Duodenal mucosa (tissue), 2 donors: ENCODE data around the gene NOD2.

Experiments
- H3K27ac ChIP-seq: one replicate; pipeline ENCODE4 v1.7.0; 2013; ENCODE audit warnings: low read depth, low read length
- H3K27me3 ChIP-seq, 2 donors: one replicate each; pipeline ENCODE4 v1.7.0; 2013; ENCODE audit warnings: low read length in 2 of 2, control low read depth in 1 of 2; ENCODE audit not compliant: insufficient read depth in 2 of 2, control insufficient read depth in 1 of 2
- H3K36me3 ChIP-seq, 2 donors: one replicate each; pipeline ENCODE4 v1.7.0; 2013; ENCODE audit warnings: low read length in 2 of 2, control low read depth in 1 of 2; ENCODE audit not compliant: insufficient read depth in 2 of 2, control insufficient read depth in 1 of 2
- H3K4me1 ChIP-seq, 2 donors: one replicate each; pipeline ENCODE4 v1.7.0; 2013; ENCODE audit warnings: low read length in 2 of 2, control low read depth in 1 of 2; ENCODE audit not compliant: insufficient read depth in 2 of 2, control insufficient read depth in 1 of 2
- H3K4me3 ChIP-seq, 2 donors: one replicate each; pipeline ENCODE4 v1.7.0; 2013; ENCODE audit warnings: low read length in 2 of 2, low read depth in 1 of 2
- H3K9ac ChIP-seq, 2 donors: one replicate each; pipeline ENCODE4 v1.7.0; 2013; ENCODE audit warnings: low read length in 2 of 2, low read depth in 1 of 2
- H3K9me3 ChIP-seq, 2 donors: one replicate each; pipeline ENCODE4 v1.7.0; 2013; ENCODE audit warnings: low read length in 2 of 2, control low read depth in 1 of 2; ENCODE audit not compliant: control insufficient read depth in 1 of 2

The NOD2 gene

DNA sequence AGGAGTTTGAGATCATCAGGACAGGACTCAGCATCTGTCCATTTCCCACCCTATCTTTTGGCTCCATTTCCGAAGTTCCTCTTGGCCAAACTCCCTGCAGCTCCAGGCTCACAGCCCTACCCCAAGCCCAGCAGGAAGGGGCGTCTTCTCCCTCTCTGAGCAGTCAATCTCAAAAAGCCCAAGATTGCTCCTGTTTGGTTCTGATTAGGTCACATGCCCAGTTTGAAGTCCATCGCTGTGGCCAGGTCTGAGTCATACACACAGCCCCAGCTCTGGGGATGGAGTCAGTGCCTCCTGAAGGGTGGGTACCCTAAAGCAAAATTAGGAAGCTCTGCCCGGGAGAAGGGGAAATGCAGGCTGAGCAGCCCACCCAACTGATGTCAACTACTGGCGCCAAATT lies 36.2 kb upstream of the NOD2 start:
- H3K9me3 ChIP-seq = peaks cover 0 to 2% of the 10 kb centered on the region in 2 donors
- H3K27ac ChIP-seq = no peak overlapping the region
- no peaks in the 10 kb centered on the region for H3K27me3 ChIP-seq
- no peak overlapping the region for H3K4me3 ChIP-seq
- H3K36me3 ChIP-seq = no peaks in the 10 kb centered on the region
- no peaks in the 10 kb centered on the region for H3K4me1 ChIP-seq
- no peak overlapping the region for H3K9ac ChIP-seq

DNA sequence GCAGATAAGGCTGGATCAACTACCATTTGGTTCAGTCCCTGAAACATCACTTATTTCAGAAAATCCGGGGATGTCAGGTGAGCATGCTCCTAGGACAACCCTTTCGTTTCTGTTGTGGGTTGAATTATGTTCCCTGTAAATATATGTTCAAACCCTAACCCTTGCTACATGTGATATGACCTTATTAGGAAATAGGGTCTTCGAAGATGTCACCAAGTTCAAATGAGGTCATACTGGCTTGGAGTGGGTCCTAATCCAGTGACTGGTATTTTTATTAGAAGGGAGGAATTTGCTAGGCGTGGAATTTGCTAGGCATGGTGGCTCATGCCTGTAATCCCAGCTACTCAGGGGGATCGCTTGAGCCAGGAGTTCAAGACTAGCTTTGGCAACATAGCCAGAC lies 33.6 kb upstream of the NOD2 start:
- Histone ChIP-seq H3K27me3 (no peaks in the 10 kb centered on the region), H3K9me3 (peaks cover 0 to 4% of the 10 kb centered on the region in 2 donors), H3K36me3 (no peaks in the 10 kb centered on the region), H3K9ac (no peak overlapping the region), H3K4me1 (peaks cover 0 to under 1% of the 10 kb centered on the region in 2 donors), H3K4me3 (no peak overlapping the region), H3K27ac (no peak overlapping the region)

GRCh38 chr16:50662306-50662940 lies 31.0 kb upstream of the NOD2 start:
- Histone ChIP-seq H3K36me3 (no peaks in the 10 kb centered on the region), H3K27me3 (no peaks in the 10 kb centered on the region), H3K4me3 (no peak overlapping the region), H3K27ac (no peak overlapping the region), H3K4me1 (peaks cover 6 to 11% of the 10 kb centered on the region in 2 donors), H3K9me3 (peaks cover 0 to 4% of the 10 kb centered on the region in 2 donors), H3K9ac (no peak overlapping the region)

DNA sequence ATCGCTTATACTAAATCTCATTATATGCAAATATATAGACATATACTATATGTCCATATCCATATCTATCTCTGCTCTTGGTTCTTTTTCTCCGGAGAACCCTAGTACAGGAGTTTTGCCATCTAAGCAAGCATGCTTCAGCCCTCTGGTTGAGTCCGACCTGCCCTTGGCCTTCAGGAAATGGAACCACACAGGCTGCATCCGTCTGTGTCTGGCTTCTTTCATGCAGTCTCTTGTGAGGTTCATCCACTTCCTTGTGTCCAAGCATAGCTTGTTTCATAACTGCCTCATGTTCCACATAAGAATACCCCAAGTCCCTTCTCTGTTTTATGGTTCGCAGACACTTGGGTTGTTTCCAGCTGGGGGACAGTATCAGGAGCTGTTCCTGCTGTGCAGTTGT lies 29.1 kb upstream of the NOD2 start:
- Histone ChIP-seq H3K9ac (no peak overlapping the region), H3K9me3 (peaks cover 0 to 4% of the 10 kb centered on the region in 2 donors), H3K27me3 (no peaks in the 10 kb centered on the region), H3K36me3 (no peaks in the 10 kb centered on the region), H3K4me1 (peaks cover 14 to 17% of the 10 kb centered on the region in 2 donors), H3K4me3 (no peak overlapping the region), H3K27ac (no peak overlapping the region)

DNA sequence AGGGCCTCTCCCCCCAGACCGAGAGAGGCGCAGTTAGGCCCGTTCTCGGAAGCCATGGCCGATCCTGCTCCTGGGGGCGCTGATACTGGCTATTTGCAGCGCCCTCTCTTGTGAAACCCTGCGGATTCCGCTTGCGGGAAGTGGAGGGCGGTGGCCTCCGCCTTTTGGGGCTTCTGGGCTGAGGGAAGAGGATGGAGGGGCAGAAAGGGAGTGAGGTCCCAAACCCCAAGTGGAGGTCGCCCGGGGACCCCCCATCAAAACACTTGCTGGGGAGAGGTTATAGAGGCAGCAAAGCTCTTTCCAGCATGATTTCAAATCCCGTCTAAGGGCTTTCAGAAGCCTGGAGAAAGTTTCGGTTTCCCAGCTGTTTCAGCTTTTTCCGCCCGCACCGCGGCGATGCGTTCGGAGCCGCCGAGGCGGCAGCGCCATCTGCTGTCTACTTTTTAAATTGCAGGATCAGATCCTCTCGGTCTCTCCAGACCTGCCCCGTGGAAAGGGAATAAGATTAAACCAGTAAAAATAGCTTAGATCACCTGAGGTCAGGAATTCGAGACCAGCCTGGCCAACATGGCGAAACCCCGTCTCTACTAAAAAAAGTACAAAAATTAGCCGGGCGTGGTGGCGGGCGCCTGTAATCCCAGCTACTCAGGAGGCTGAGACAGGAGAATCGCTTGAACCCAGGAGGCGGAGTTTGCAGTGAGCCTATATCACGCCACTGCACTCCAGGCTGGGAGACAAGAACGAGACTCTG lies 28.1 kb upstream of the NOD2 start:
- peaks cover 14 to 17% of the 10 kb centered on the region in 2 donors for H3K4me1 ChIP-seq
- H3K27me3 ChIP-seq = no peaks in the 10 kb centered on the region
- H3K9ac ChIP-seq = peak overlapping the region; percentile 43 to 59
- peak overlapping the region; percentile 66 to 68 for H3K4me3 ChIP-seq
- no peak overlapping the region for H3K27ac ChIP-seq
- no peaks in the 10 kb centered on the region for H3K36me3 ChIP-seq
- peaks cover 0 to 4% of the 10 kb centered on the region in 2 donors for H3K9me3 ChIP-seq

- no peak overlapping the region for H3K27ac ChIP-seq
- peaks cover 0 to 3% of the 10 kb centered on the region in 2 donors for H3K36me3 ChIP-seq
- peaks cover 2 to 13% of the 10 kb centered on the region in 2 donors for H3K9me3 ChIP-seq
- H3K27me3 ChIP-seq = no peaks in the 10 kb centered on the region
- no peak overlapping the region for H3K4me3 ChIP-seq
- H3K4me1 ChIP-seq = peaks cover 14 to 17% of the 10 kb centered on the region in 2 donors
- H3K9ac ChIP-seq = peak overlapping the region in 1 of 2 donors; percentile 25
Observed at GRCh38 chr16:50666658-50667496, 26.5 kb upstream of the NOD2 start.

- H3K4me1 ChIP-seq = peaks cover 14 to 17% of the 10 kb centered on the region in 2 donors
- H3K27ac ChIP-seq = no peak overlapping the region
- no peaks in the 10 kb centered on the region for H3K27me3 ChIP-seq
- peaks cover 10 to 17% of the 10 kb centered on the region in 2 donors for H3K9me3 ChIP-seq
- peaks cover 2 to 8% of the 10 kb centered on the region in 2 donors for H3K36me3 ChIP-seq
- no peak overlapping the region for H3K9ac ChIP-seq
- no peak overlapping the region for H3K4me3 ChIP-seq
Observed at GRCh38 chr16:50667497-50668367, 25.7 kb upstream of the NOD2 start.

- Histone ChIP-seq H3K27ac (no peak overlapping the region), H3K9me3 (peaks cover 12 to 20% of the 10 kb centered on the region in 2 donors), H3K4me3 (no peak overlapping the region), H3K27me3 (no peaks in the 10 kb centered on the region), H3K4me1 (peaks cover 14 to 17% of the 10 kb centered on the region in 2 donors), H3K36me3 (peaks cover 6 to 8% of the 10 kb centered on the region in 2 donors), H3K9ac (no peak overlapping the region)
Observed at GRCh38 chr16:50668368-50669008, 24.9 kb upstream of the NOD2 start.

DNA sequence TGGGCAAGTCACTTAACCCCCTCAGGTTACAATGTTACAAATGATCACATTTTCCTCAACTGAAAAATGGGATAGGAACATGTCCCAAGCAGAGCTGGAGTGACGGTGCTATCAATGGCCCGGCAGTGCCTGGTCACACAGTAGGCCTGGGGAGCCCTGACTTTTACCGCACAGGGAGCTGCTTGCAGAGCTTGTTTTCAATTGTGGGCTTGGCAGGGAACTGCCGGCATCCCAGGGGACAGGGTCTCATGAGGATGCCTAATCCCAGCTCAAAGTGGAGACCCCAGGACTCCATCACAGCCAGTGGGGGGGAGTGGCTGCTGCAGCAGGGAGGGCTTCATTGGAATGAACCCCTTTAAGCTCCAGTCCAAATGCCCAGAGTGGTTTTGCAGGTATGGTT lies 23.7 kb upstream of the NOD2 start:
- H3K4me3 ChIP-seq = no peak overlapping the region
- peaks cover 8 to 11% of the 10 kb centered on the region in 2 donors for H3K36me3 ChIP-seq

More for the DNA sequence above, 23.7 kb upstream of the NOD2 start:
- peaks cover 15 to 20% of the 10 kb centered on the region in 2 donors for H3K9me3 ChIP-seq
- H3K27ac ChIP-seq = no peak overlapping the region
- no peak overlapping the region for H3K9ac ChIP-seq
- no peaks in the 10 kb centered on the region for H3K27me3 ChIP-seq
- H3K4me1 ChIP-seq = peaks cover 14 to 17% of the 10 kb centered on the region in 2 donors
